GM21825 (cell line): ENCODE results near the gene TRMT61A.

Experiments
- ATAC-seq: cut with Tn5 transposase; IDR thresholded peaks from one replicate; pipeline ENCODE4 v1.9.1; 2021; ENCODE audit warnings: mild to moderate bottlenecking, moderate library complexity; ENCODE audit not compliant: unreplicated experiment

Gene TRMT61A

GRCh38 chr14:103561381-103562178 is 32.6 kb downstream of the TRMT61A start:
- peak; percentile 28 for ATAC-seq

DNA sequence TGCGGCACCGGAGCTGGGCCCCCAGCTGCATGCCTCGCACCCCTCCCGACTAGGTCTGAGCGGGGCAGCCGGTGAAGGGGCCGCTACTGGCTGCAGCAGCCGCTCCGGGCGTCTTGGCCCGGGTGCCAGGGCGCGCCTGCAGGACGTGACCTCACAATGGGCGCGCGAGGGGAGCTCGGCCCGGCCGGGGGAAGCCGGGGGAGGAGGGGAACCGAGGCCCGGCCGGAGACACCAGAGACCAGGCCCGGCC is 33.1 kb downstream of the TRMT61A start:
- peak; percentile 26 for ATAC-seq

DNA sequence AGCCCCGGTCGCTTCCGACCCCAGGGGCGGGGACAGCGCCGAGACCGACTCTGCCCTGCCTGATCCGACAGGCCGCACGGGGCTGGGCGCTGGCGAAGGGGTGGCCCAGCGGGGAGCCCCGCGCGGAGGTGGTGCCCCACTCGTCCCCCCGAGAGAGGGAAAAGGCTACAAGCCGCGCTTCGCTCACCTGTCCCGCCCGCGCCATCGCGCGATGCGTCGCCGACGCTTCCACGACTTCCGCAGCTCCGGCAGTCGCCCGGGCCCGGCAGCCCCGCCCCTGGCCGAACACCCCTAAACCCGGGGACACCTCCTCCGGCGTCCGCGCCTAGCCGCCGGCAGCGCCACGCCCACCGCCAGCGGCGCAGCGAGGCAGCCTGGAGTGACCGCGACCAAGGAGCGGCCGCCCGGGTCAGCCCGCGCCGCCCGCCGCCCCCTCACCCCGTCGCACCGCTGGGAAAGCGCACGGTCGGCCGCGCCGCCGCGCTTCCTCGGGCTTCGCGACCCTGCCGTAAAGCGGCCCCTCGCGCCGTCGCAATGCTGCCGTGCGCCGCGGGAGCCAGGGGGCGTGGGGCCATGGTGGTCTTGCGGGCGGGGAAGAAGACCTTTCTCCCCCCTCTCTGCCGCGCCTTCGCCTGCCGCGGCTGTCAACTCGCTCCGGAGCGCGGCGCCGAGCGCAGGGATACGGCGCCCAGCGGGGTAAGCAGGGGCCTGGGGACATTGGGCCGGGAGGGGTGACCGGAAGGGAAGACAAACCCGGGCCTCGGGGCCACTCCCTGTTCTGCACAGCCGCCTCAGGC is 33.6 kb downstream of the TRMT61A start, which contains the start of the genes BAG5 and COA8:
TSS of gene BAG5 (minus strand) at position 229 of the 797 bp plus-strand sequence. CDS start 1,493 bp downstream, outside the sequence.
TSS of gene COA8 (plus strand) at position 532 of the 797 bp plus-strand sequence. CDS start at position 574, 42 bp downstream.
- ATAC-seq, result peak; percentile 71

GRCh38 chr14:103563226-103563620 is 34.2 kb downstream of the TRMT61A start:
- no peak for ATAC-seq

GRCh38 chr14:103563844-103564505 is 35.0 kb downstream of the TRMT61A start:
- ATAC-seq, result no peak

GRCh38 chr14:103568952-103569351 is 40.0 kb downstream of the TRMT61A start:
- ATAC-seq, result no peak

DNA sequence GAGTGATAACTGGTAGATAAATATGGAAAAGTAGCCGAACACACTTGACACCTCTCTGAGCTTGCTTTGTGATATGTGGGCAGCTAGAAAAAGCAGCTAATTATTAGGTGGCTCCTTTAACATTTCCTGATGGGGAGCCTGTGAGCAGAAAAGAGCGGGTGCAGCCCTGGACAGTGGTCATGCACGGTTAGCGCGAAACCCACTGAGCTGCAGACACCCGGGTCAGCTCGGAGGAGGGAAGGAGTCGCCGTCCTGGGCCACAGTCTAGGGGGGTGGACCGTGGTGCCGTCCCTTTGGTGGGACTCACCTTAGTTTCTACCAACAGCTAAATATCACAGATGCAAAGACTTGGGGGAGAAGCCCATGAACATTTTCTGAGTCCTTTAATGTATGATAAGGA is 40.4 kb downstream of the TRMT61A start:
- ATAC-seq, result no peak

DNA sequence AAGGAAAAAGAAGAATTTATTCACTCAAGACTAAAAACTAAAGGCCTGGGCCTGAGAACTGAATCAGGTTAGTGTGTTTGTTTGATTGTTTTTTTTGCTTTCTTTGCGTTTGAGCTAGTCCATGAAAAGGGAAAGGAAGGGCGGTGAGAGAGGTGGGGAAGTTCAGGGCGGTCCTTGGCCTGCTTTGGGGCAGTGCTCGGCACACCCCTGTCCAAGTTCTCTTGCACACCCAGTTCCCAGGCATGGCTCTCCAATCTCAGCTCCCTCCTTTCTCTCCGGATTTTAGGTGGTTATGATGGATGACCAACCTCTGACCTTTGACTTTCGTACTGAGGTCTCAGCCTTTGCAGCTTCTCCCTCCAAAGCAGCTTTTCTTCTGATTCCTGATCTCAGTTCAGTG is 45.1 kb downstream of the TRMT61A start:
- ATAC-seq, result no peak

- no peak for ATAC-seq
Observed at GRCh38 chr14:103574707-103575285, 45.8 kb downstream of the TRMT61A start.

DNA sequence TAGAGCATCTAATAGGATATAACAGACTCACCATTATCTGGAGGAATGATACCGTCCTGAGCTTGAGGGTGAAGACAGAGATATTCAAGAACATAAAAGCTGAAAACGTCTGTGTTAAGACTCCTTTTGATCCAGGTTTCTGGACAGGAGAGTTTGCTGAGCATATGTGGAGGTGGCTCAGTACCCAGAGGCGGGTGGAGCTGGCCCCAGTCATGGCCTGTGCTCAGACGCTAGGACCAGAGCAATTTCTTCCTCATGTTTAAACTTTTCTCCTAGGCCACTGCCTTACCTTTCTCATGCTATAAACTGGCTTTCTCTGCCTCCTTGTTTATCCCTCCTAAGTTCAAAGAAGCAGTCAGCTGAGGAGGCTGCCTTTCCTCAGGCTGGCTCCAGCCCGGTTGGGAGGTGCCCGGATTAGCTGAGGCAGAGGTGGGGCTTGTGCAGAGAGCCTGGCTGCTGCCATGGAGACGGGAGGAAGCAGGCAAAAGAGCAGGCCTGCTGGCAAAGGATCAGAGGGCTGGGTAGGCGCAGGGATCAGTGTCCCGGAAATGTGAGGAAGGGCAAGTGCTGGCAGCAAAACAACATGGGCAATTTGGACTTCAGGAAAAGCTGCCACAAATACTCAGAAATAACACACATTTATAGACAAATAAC is 47.5 kb downstream of the TRMT61A start:
- no peak for ATAC-seq

GRCh38 chr14:103578401-103579075 is 49.5 kb downstream of the TRMT61A start:
- ATAC-seq, result no peak

DNA sequence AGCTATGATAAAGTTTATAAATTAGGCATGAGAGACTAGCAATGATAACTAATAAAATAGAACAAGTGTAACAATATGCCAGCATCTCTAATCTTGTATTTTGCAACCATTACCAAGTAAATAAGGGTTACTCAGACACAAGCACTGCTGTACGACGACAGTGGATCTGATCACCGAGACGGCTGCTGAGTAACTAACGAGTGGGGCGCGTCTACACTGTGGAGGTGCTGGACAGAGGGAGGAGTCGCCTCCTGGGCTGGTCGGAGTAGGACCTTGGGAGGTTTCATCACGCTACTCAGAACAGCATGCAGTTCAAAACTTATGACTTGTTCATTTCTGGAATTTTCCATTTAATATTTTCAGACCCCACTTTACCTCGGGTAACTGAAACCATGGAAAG is 52.2 kb downstream of the TRMT61A start:
- no peak for ATAC-seq

- no peak for ATAC-seq
Observed at GRCh38 chr14:103581954-103582703, 53.1 kb downstream of the TRMT61A start.

DNA sequence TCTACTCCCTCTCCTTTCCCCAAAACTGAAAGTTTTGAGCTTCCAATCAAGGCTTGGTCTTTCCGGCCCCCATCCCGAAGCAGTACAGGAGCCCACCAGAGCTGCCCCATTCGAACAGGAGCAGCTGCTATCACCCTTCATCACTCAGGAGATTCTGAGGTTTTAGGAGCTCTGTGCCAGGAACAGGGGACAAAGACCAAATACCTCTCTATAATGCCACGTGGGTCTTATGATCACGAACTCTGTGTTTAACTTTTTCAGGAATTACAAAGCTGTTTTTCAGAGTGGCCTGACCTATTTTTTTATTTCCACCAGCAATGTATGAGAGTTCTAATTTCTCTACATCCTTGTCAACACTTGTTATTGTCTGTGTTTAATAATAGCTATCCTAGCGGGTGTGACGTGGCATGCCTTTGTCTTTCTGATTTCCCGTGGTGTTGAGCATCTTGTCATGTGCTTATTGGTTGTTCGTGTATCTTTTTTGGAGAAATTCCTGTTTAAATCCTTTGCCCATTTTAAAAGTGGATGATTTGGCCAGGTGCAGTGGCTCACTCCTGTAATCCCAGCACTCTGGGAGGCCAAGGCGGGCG is 55.4 kb downstream of the TRMT61A start:
- ATAC-seq, result no peak
